Measurements from ENCODE around the gene PRKCE. TPM values are rescaled to one million over a fixed set of nuclear protein-coding genes. Genes with fewer than 3 reads are reported as not detected.

The PRKCE gene
- total and polyA plus RNA-seq, 2 of the 8 experiments (the other 6 are each of a cell fraction or from before 2014, with no cell fraction given) = 0.54 to 2.1 TPM

- TF ChIP-seq CHD7 (IDR thresholded peaks at IDR 0.05; ENCODE audit: insufficient replicate concordance, low read length) (no peak), RNF2 (IDR thresholded peaks at IDR 0.05; ENCODE audit: borderline replicate concordance, low read depth, low read length, missing control alignments, poor library complexity, severe bottlenecking) (no peak)
Observed at GRCh38 chr2:46163804-46164528, 512.5 kb downstream of the PRKCE start (continued).
